Activated B cell treated with CpG ODN at 0.5 μM for 24 hours (primary cell): ENCODE measurements around the gene DHRSX. TPM values are rescaled to one million over a fixed set of nuclear protein-coding genes. Genes with fewer than 3 reads are reported as not detected.
"Not testable (repeated sequence)": the region's sequence is repeated elsewhere in the genome, so short reads cannot be mapped to it uniquely, and the experiment has no call there.

ENCODE experiments used
- ATAC-seq: fragments of 200-7000 bp; cut with Tn5 transposase; one replicate; pipeline ENCODE4 v1.10.0; 2021; ENCODE audit warnings: low read depth, mild to moderate bottlenecking, moderate library complexity
- CTCF ChIA-PET: fragments of 350-600 bp; sonication (Branson Sonifier 250); formaldehyde crosslinking; loops from one replicate; lab custom pipeline; 2021; ENCODE audit warnings: antibody characterized with exemption; lab: Charles Lee
- POLR2A ChIA-PET: fragments of 350-600 bp; sonication (Branson Sonifier 250); formaldehyde crosslinking; loops from one replicate; lab custom pipeline; 2021; ENCODE audit warnings: antibody characterized with exemption; lab: Charles Lee
- DNase-seq: peaks from one replicate; pipeline ENCODE4 v3.0.0; 2022
- H3K27ac Mint-ChIP-seq: one replicate; pipeline ENCODE4 v1.8.0; 2020; ENCODE audit warnings: mixed read lengths
- H3K27me3 Mint-ChIP-seq: one replicate; pipeline ENCODE4 v1.8.0; 2021; ENCODE audit warnings: mixed read lengths
- H3K36me3 Mint-ChIP-seq: one replicate; pipeline ENCODE4 v1.8.0; 2021; ENCODE audit warnings: low read depth, mixed read lengths
- H3K4me1 Mint-ChIP-seq: one replicate; pipeline ENCODE4 v1.8.0; 2021; ENCODE audit warnings: mixed read lengths
- H3K4me3 Mint-ChIP-seq: one replicate; pipeline ENCODE4 v1.8.0; 2020; ENCODE audit warnings: mild to moderate bottlenecking, mixed read lengths
- H3K9me3 Mint-ChIP-seq: one replicate; pipeline ENCODE4 v1.8.0; 2020; ENCODE audit warnings: mixed read lengths
- intact Hi-C: fragments of 100-400 bp; cut with micrococcal nuclease; formaldehyde crosslinking; loops from one replicate; pipeline ENCODE4 v1.15.1; 2024
- total RNA-seq: library from RNA; stranded (reverse); gene quantifications from 2 replicates; pipeline ENCODE4 v1.2.3, GENCODE V29; 2022
- TF ChIP-seq, protein P1 (sequence below): fragments of 200-600 bp; IDR thresholded peaks from one replicate; pipeline ENCODE4 v1.8.0; 2022; ENCODE audit warnings: antibody characterized with exemption, mild to moderate bottlenecking

Gene DHRSX
- total RNA-seq, 1 donor from 2014 or later: 28.3 TPM

DNA sequence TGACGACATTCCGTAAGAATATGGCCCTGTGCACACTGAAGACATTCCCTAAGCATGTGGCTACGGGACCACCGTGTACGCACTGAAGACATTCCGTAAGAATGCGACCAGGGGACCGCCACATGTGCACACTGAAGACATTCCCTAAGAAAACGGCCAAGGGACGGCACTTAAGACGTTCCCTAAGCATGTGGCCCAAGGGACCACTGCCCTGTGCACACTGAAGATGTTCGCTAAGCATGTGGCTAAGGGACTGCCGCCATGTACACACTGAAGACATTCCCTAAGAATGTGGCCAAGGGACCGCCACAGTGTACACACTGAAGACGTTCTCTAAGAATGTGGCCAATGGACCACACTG lies 21.4 kb downstream of the DHRSX start:
- H3K9me3 Mint-ChIP-seq: no peaks in the 10 kb centered on the region
- no peak overlapping the region for H3K4me3 Mint-ChIP-seq
- ATAC-seq: no peak
- ChIA-PET POLR2A (no interaction called here), CTCF (no interaction called here)
- peaks cover 25% of the 10 kb centered on the region for H3K36me3 Mint-ChIP-seq
- no peak overlapping the region for H3K27ac Mint-ChIP-seq
- TF ChIP-seq, protein P1, sequence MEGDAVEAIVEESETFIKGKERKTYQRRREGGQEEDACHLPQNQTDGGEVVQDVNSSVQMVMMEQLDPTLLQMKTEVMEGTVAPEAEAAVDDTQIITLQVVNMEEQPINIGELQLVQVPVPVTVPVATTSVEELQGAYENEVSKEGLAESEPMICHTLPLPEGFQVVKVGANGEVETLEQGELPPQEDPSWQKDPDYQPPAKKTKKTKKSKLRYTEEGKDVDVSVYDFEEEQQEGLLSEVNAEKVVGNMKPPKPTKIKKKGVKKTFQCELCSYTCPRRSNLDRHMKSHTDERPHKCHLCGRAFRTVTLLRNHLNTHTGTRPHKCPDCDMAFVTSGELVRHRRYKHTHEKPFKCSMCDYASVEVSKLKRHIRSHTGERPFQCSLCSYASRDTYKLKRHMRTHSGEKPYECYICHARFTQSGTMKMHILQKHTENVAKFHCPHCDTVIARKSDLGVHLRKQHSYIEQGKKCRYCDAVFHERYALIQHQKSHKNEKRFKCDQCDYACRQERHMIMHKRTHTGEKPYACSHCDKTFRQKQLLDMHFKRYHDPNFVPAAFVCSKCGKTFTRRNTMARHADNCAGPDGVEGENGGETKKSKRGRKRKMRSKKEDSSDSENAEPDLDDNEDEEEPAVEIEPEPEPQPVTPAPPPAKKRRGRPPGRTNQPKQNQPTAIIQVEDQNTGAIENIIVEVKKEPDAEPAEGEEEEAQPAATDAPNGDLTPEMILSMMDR: no peak
- no peaks in the 10 kb centered on the region for H3K27me3 Mint-ChIP-seq
- intact Hi-C loops: no loop called here
- no peaks in the 10 kb centered on the region for H3K4me1 Mint-ChIP-seq
- no peak for DNase-seq

DNA sequence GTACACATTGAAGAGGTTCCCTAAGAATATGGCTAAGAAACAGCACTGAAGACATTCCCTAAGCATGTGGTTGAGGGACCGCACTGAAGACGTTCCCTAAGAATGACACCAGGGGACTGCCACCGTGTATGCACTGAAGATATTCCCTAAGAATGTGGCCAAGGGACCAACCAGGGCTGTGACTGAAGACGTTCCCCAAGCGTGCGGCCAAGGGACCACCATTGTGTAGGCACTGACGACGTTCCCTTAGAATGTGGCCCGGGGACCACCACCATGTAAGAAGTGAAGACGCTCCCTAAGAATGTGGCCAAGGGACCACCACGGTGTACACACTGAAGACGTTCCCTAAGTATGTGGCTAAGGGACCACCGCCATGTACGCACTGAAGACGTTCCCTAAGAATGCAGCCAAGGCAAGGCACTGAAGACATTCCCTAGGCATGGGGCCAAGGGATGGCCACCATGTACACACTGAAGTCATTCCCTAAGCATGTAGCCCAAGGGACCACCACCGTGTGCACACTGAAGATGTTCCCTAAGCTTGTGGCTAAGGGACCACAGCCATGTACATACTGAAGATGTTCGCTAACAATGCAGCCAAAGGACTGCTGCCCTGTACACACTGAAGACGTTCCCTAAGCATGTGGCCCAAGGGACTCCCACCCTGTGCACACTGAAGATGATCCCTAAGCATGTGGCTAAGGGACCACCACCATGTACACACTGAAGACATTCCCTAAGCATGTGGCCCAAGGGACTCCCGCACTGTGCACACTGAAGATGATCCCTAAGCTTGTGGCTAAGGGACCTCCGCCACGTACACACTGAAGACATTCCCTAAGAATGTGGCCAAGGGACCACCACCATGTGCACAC lies 22.0 kb downstream of the DHRSX start:
- no peaks in the 10 kb centered on the region for H3K4me1 Mint-ChIP-seq
- H3K9me3 Mint-ChIP-seq: no peaks in the 10 kb centered on the region
- no peaks in the 10 kb centered on the region for H3K27me3 Mint-ChIP-seq
- CTCF ChIA-PET: no interaction called here
- no peak overlapping the region for H3K4me3 Mint-ChIP-seq
- intact Hi-C loops: no loop called here
- DNase-seq (no peak), ATAC-seq (no peak)
- peaks cover 22% of the 10 kb centered on the region for H3K36me3 Mint-ChIP-seq
- POLR2A ChIA-PET: no interaction called here
- TF ChIP-seq, protein P1: no peak
- H3K27ac Mint-ChIP-seq: no peak overlapping the region

DNA sequence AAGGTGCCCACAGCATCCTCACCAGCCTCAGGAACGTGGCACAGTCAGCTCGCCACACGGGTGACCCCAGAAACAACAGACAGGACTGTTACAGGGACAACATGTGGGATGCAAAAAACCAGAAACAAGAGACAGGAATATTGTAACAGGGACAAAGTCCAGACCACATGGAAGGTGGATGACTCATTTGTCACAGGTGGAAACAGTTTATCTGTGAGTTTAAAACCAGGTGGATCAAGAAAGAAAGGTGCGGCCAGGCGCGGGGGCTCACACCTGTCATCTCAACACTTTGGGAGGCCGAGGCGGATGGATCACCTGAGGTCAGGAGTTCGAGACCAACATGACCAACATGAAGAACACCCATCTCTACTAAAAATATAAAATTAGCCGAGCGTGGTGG lies 23.5 kb downstream of the DHRSX start:
- H3K27ac Mint-ChIP-seq, H3K4me1 Mint-ChIP-seq, DNase-seq, CTCF ChIA-PET, H3K9me3 Mint-ChIP-seq, intact Hi-C loops, H3K27me3 Mint-ChIP-seq, ATAC-seq, POLR2A ChIA-PET, H3K4me3 Mint-ChIP-seq: not testable (repeated sequence)
- peaks cover 21% of the 10 kb centered on the region for H3K36me3 Mint-ChIP-seq

DNA sequence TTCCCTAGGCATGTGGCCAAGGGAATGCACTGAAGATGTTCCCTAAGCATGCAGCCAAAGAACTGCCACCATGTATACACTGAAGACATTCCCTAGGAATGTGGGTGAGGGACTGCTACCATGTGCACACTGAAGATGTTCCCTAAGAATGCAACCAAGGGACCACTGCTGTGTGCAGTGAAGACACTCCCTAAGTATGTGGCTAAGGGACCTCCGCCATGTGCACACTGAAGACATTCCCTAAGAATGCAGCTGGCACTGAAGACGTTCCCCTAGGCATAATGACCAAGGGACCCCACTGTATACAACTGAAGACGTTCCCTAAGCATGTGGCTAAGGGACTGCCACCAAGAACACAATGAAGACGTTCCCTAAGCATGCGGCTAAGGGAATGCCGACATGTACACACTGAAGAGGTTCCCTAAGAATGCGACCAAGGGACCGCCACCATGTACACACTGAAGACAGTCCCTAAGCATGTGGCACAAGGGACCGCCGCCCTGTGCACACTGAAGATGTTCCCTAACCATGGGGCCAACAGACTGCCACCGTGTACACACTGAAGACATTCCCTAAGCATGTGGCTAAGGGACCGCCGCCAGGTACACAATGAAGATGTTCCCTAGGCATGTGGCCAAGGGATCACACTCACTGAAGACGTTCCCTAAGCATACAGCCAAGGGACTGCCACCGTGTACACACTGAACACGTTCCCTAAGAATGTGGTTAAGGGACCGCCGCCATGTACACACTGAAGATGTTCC lies 25.6 kb downstream of the DHRSX start:
- no peak overlapping the region for H3K27ac Mint-ChIP-seq
- no peak overlapping the region for H3K4me3 Mint-ChIP-seq
- CTCF ChIA-PET: no interaction called here
- no peaks in the 10 kb centered on the region for H3K9me3 Mint-ChIP-seq
- H3K4me1 Mint-ChIP-seq: no peaks in the 10 kb centered on the region
- no peak for ATAC-seq
- POLR2A ChIA-PET: no interaction called here
- H3K36me3 Mint-ChIP-seq: peaks cover 15% of the 10 kb centered on the region
- DNase-seq: no peak
- TF ChIP-seq, protein P1: no peak
- intact Hi-C loops: no loop called here
- H3K27me3 Mint-ChIP-seq: no peaks in the 10 kb centered on the region

DNA sequence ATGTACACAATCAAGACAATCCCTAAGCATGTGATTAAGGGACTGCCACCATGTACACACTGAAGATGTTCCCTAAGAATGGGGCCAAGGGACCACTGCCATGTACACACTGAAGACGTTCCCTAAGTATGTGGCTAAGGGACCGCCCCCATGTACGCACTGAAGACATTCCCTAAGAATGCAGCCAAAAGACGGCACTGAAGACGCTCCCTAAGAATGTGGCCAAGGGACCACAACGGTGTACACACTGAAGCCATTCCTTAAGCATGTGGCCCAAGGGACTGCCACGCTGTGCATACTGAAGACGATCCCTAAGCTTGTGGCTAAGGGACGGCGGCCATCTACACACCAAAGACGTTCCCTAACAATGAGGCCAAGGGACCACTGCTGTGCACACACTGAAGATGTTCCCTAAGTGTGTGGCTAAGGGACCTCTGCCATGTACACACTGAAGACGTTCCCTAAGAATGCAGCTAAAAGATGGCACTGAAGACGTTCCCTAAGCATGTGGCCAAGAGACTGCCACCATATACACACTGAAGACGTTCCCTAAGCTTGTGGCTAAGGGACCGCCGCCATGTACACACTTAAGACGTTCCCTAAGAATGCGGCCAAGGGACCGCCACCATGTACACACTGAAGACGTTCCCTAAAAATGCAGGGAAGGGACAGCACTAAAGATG lies 26.4 kb downstream of the DHRSX start:
- Mint-ChIP-seq H3K27ac (no peak overlapping the region), H3K9me3 (peaks cover 4% of the 10 kb centered on the region)
- POLR2A ChIA-PET: no interaction called here

DNA sequence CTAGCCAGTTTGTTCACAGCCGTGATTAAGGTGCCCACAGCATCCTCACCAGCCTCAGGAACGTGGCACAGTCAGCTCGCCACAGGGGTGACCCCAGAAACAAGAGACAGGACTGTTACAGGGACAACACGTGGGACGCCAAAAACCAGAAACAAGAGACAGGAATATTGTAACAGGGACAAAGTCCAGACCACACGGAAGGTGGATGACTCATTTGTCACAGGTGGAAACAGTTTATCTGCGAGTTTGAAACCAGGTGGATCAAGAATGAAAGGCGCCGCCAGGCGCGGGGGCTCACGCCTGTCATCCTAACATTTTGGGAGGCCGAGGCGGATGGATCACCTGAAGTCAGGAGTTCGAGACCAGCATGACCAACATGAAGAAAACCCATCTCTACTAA lies 27.7 kb downstream of the DHRSX start:
- H3K27ac Mint-ChIP-seq, CTCF ChIA-PET, POLR2A ChIA-PET, H3K4me1 Mint-ChIP-seq, intact Hi-C loops, H3K9me3 Mint-ChIP-seq, ATAC-seq, DNase-seq, H3K4me3 Mint-ChIP-seq, H3K27me3 Mint-ChIP-seq: not testable (repeated sequence)
- peaks cover 12% of the 10 kb centered on the region for H3K36me3 Mint-ChIP-seq

More for the DNA sequence above, 26.4 kb downstream of the DHRSX start:
- CTCF ChIA-PET: no interaction called here
- Mint-ChIP-seq H3K4me3 (no peak overlapping the region), H3K27me3 (no peaks in the 10 kb centered on the region), H3K36me3 (peaks cover 16% of the 10 kb centered on the region), H3K4me1 (no peaks in the 10 kb centered on the region)
- DNase-seq (no peak), ATAC-seq (no peak)
- intact Hi-C loops: no loop called here
- TF ChIP-seq, protein P1: no peak
